Neuronal stem cell (in vitro differentiated cells): Measurements from ENCODE around the gene SLIT3.

Source experiments
- DNase-seq: peaks from one replicate; pipeline ENCODE4 v3.0.0-alpha.2; 2013; ENCODE audit warnings: low spot score
- H2AFZ ChIP-seq: one replicate; pipeline ENCODE4 v1.6.1; 2013; ENCODE audit warnings: mild to moderate bottlenecking, low read length, inconsistent platforms
- H2AK5ac ChIP-seq: 2 replicates; pipeline ENCODE4 v1.6.1; 2013; ENCODE audit warnings: low read depth, mild to moderate bottlenecking, inconsistent platforms, low read length, moderate library complexity, mixed read lengths
- H2BK120ac ChIP-seq: 2 replicates; pipeline ENCODE4 v1.6.1; 2013; ENCODE audit warnings: low read depth, mild to moderate bottlenecking, inconsistent platforms, low read length, moderate library complexity, mixed read lengths
- H2BK12ac ChIP-seq: one replicate; pipeline ENCODE4 v1.6.1; 2013; ENCODE audit warnings: low read length, inconsistent platforms
- H2BK15ac ChIP-seq: 2 replicates; pipeline ENCODE4 v1.6.1; 2013; ENCODE audit warnings: mild to moderate bottlenecking, low read length, inconsistent platforms, mixed read lengths
- H2BK5ac ChIP-seq: one replicate; pipeline ENCODE4 v1.6.1; 2013; ENCODE audit warnings: inconsistent platforms, mild to moderate bottlenecking, low read length, moderate library complexity
- H3K14ac ChIP-seq: one replicate; pipeline ENCODE4 v1.6.1; 2013; ENCODE audit warnings: low read length, inconsistent platforms
- H3K18ac ChIP-seq: 2 replicates; pipeline ENCODE4 v1.6.1; 2013; ENCODE audit warnings: low read length, inconsistent platforms
- H3K23ac ChIP-seq: 2 replicates; pipeline ENCODE4 v1.6.1; 2013; ENCODE audit warnings: low read depth, mild to moderate bottlenecking, mixed read lengths, low read length, inconsistent platforms; ENCODE audit not compliant: poor library complexity
- H3K27ac ChIP-seq: replicated peaks from 3 replicates; pipeline ENCODE4 v1.5.1; 2013; ENCODE audit warnings: low read length, inconsistent platforms
- H3K27me3 ChIP-seq, 3 experiments: 2 replicates each; pipeline ENCODE4 v1.6.1; 2013; ENCODE audit warnings: low read length in 3 of 3, mild to moderate bottlenecking in 2 of 3, inconsistent platforms in 1 of 3, low read depth in 1 of 3, mixed read lengths in 1 of 3, moderate library complexity in 1 of 3; ENCODE audit not compliant: control insufficient read depth in 3 of 3, insufficient read depth in 3 of 3
- H3K36me3 ChIP-seq, 2 donors: replicated peaks in 1 of 2; 2 replicates each; pipeline ENCODE4 v1.6.1; 2013; ENCODE audit warnings: low read length in 2 of 2; ENCODE audit not compliant: control insufficient read depth in 2 of 2, insufficient read depth in 2 of 2
- H3K4ac ChIP-seq: 2 replicates; pipeline ENCODE4 v1.6.1; 2013; ENCODE audit warnings: inconsistent platforms, mild to moderate bottlenecking, low read length, moderate library complexity
- H3K4me1 ChIP-seq, 2 donors: 1 replicate in 1 of 2; 2 replicates in 1 of 2; pipeline ENCODE4 v1.6.1; 2013; ENCODE audit warnings: low read length in 2 of 2, low read depth in 1 of 2; ENCODE audit not compliant: control insufficient read depth in 2 of 2, insufficient read depth in 1 of 2
- H3K4me2 ChIP-seq: one replicate; pipeline ENCODE4 v1.6.1; 2013; ENCODE audit warnings: mild to moderate bottlenecking, low read length, inconsistent platforms; ENCODE audit not compliant: insufficient read depth, poor library complexity, severe bottlenecking
- H3K4me3 ChIP-seq, 2 donors: 2 replicates each; pipeline ENCODE4 v1.5.1; 2013; ENCODE audit warnings: low read length in 2 of 2, mild to moderate bottlenecking in 2 of 2, inconsistent platforms in 1 of 2, moderate library complexity in 1 of 2
- H3K79me1 ChIP-seq: one replicate; pipeline ENCODE4 v1.6.1; 2013; ENCODE audit warnings: low read depth, mild to moderate bottlenecking, inconsistent platforms, low read length, moderate library complexity
- H3K9ac ChIP-seq: one replicate; pipeline ENCODE4 v1.6.1; 2013; ENCODE audit warnings: mild to moderate bottlenecking, low read depth, low read length, inconsistent platforms; ENCODE audit not compliant: poor library complexity
- H3K9me3 ChIP-seq, 2 donors: replicated peaks in 1 of 2; 2 replicates each; pipeline versions ENCODE3 to v1.6.1; 2013; ENCODE audit warnings: low read length in 2 of 2, mild to moderate bottlenecking in 2 of 2, inconsistent platforms in 1 of 2, low read depth in 1 of 2, mixed read lengths in 1 of 2, moderate library complexity in 1 of 2; ENCODE audit not compliant: control insufficient read depth in 2 of 2, insufficient read depth in 1 of 2
- H4K8ac ChIP-seq: one replicate; pipeline ENCODE4 v1.6.1; 2013; ENCODE audit warnings: low read depth, mild to moderate bottlenecking, inconsistent platforms, low read length, moderate library complexity
- H4K91ac ChIP-seq: one replicate; pipeline ENCODE4 v1.6.1; 2013; ENCODE audit warnings: low read length, low read depth, mild to moderate bottlenecking, inconsistent platforms; ENCODE audit not compliant: poor library complexity
- WGBS, 2 donors: extraction: QIAGEN DNeasy Blood & Tissue Kit; methylation state at CpG; one replicate each; pipeline ENCODE4 v1.1.7; 2013; ENCODE audit warnings: missing lambda C conversion rate in 2 of 2, mixed read lengths in 1 of 2; ENCODE audit not compliant: insufficient read length in 2 of 2, insufficient replicate concordance in 1 of 2; ENCODE audit errors: extremely low coverage in 2 of 2; 5-methylcytosine and 5-hydroxymethylcytosine counted together

SLIT3 gene

DNA sequence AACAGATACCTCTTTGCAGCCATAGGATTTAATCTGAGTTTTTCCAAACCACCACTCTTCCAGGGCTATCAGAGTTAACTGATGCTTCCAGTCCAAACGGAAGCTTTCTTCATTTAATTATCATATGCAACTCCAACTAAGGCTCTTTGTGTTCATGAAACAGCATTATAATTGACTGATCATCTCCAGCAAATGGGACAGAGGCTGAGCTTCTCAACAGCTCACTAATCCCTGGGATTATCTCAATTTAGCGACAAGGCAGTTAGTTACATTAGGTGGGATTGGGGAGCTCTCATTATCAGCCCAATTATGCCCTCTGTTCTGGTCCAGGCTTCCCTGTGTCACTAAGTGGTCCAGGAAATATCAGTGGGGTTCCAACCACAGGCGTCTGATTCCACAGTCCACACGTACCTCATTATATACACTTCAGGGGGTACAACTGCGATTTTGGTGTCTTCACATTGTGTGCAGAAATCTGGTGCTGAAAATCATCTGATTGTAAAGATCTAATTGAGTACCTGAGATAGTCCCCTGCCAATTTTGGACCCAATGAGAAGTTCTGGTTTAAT, 408.2 kb downstream of the SLIT3 start:
- Histone ChIP-seq H3K27ac (no peak overlapping the region), H2BK5ac (no peak overlapping the region), H2AFZ (no peak overlapping the region), H4K8ac (no peak overlapping the region), H3K23ac (no peak overlapping the region), H3K9ac (no peak overlapping the region), H2BK12ac (no peak overlapping the region), H3K9me3 (no peaks in the 10 kb centered on the region), H3K4ac (no peak overlapping the region), H3K4me3 (no peak overlapping the region), H4K91ac (no peak overlapping the region), H2AK5ac (no peak overlapping the region), H3K14ac (no peak overlapping the region), H3K79me1 (no peaks in the 10 kb centered on the region), H3K4me2 (no peak overlapping the region), H3K36me3 (no peaks in the 10 kb centered on the region), H2BK15ac (no peak overlapping the region), H3K4me1 (peaks cover 6 to 19% of the 10 kb centered on the region in 2 donors), H3K18ac (no peak overlapping the region), H2BK120ac (no peak overlapping the region), H3K27me3 (no peaks in the 10 kb centered on the region)
- no peak for DNase-seq
- WGBS, 2 donors = no CpG with 5 or more reads among the region's 5 CpGs

DNA sequence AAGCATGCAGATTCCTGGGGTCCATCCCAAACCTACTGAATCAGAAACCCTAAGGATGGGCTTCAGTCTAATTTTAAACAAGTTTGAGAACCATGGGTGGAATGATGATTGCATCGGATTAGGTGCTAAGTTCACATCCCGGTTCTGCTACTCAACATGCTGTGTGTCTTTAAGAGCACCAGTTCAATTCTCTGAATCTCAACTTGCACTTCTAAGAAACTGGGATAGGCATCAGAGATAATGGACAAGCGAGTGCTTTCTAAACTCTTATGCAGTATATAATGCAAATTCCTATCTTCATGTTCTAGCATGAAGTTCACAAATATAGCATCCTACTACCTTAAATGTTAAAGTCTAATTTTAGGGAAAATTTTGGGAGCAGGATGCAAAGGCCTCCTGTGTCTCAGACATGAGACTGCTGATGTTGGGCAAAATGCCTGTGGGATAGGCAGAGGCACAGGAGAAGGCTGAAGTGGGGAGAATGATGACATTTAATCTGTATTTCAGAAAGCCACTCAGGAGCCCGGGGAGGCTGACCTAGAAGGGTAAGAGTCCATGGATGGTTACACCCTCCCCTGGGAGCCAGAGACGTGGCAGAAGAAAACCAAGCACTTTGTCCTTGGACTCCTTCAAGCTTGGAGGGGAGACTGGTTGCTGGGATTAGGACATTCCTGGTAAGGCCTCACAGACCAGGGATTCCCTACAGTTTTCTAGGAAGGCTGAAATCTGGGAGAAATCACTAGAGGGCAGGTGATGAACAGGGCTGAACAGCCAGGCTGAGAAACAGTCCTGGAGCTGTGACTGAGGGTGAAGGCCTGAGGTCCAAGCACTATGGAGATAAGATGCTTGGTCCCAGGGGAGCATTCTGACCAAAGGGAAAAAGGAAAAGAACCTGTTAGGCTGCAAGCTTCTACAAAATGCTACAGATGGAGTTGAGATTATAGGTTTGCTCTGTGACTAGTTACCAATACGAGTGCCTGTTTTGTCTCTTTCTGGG, 409.8 kb downstream of the SLIT3 start:
- Histone ChIP-seq H3K9me3 (no peaks in the 10 kb centered on the region), H3K23ac (no peak overlapping the region), H3K27ac (no peak overlapping the region), H3K4me2 (no peak overlapping the region), H3K9ac (no peak overlapping the region), H2BK12ac (no peak overlapping the region), H3K18ac (no peak overlapping the region), H3K27me3 (no peaks in the 10 kb centered on the region), H2AFZ (no peak overlapping the region), H4K8ac (no peak overlapping the region), H2AK5ac (no peak overlapping the region), H2BK5ac (no peak overlapping the region), H3K4me1 (peaks cover 12 to 25% of the 10 kb centered on the region in 2 donors), H3K14ac (no peak overlapping the region), H3K4me3 (no peak overlapping the region), H2BK15ac (no peak overlapping the region), H4K91ac (no peak overlapping the region), H2BK120ac (no peak overlapping the region), H3K36me3 (no peaks in the 10 kb centered on the region), H3K4ac (no peak overlapping the region), H3K79me1 (no peaks in the 10 kb centered on the region)
- no CpG with 5 or more reads among the region's 6 CpGs for WGBS, 2 donors
- no peak for DNase-seq

DNA sequence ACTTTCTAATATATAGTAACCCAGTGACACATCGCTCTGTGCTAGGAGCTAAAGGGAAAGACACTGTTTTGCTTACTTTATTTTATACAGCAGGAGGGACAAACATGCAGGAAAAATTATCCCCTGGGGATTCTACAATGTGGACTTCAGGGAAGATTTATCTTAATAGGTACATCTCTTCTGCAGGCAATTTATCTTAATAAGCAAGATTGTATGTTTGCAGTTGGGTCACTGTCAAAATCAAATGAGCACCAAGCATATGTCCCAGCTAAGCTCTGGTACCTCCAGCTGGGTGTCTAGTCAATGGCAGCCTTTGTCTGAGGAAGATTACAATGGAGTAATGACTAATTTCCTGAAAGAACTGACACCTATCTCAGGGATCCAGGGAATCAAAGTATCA, 411.9 kb downstream of the SLIT3 start:
- Histone ChIP-seq H2BK120ac (no peak overlapping the region), H3K36me3 (no peaks in the 10 kb centered on the region), H2BK15ac (no peak overlapping the region), H2AK5ac (no peak overlapping the region), H3K79me1 (no peaks in the 10 kb centered on the region), H3K4me2 (no peak overlapping the region), H2AFZ (no peak overlapping the region), H3K4me3 (no peak overlapping the region), H4K8ac (no peak overlapping the region), H3K9ac (no peak overlapping the region), H2BK5ac (no peak overlapping the region), H3K27me3 (no peaks in the 10 kb centered on the region), H3K18ac (no peak overlapping the region), H4K91ac (no peak overlapping the region), H3K4me1 (peaks cover 26 to 43% of the 10 kb centered on the region in 2 donors), H3K23ac (no peak overlapping the region), H3K14ac (no peak overlapping the region), H2BK12ac (no peak overlapping the region), H3K4ac (no peak overlapping the region), H3K27ac (no peak overlapping the region), H3K9me3 (no peaks in the 10 kb centered on the region)
- no peak for DNase-seq
- no CpG with 5 or more reads among the region's 1 CpG for WGBS, 2 donors

DNA sequence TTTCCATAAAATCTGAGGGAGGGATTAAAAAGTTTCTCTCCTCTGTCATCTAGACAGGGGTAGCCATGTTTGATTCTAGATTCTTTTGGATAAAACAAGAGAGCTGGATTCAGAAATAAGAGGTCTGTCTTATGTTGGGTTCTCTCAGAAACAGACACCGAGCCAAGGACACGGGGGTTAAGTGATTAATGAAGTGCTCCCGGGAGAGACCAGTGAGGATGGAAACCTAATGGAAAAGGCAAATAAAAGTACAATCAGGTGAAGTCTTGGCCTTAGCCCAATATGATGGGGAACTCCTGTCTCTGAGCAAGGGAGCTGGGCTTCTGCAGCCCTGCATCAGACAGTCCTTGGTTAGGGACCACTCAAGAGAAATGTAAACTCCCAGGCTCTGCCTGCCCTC, 413.0 kb downstream of the SLIT3 start:
- no peak overlapping the region for H3K4me3 ChIP-seq
- H3K14ac ChIP-seq = no peak overlapping the region
- no CpG with 5 or more reads among the region's 3 CpGs for WGBS, 2 donors
- H4K8ac ChIP-seq = no peak overlapping the region
- no peak overlapping the region for H3K27ac ChIP-seq
- H3K9me3 ChIP-seq = no peaks in the 10 kb centered on the region
- no peaks in the 10 kb centered on the region for H3K27me3 ChIP-seq
- no peak overlapping the region for H3K4me2 ChIP-seq
- H2BK12ac ChIP-seq = no peak overlapping the region
- no peak overlapping the region for H3K23ac ChIP-seq
- H3K9ac ChIP-seq = no peak overlapping the region
- no peak overlapping the region for H2AK5ac ChIP-seq
- H3K79me1 ChIP-seq = no peaks in the 10 kb centered on the region
- DNase-seq = no peak
- no peak overlapping the region for H2BK15ac ChIP-seq
- no peak overlapping the region for H2AFZ ChIP-seq
- H2BK120ac ChIP-seq = no peak overlapping the region
- peaks cover 32 to 54% of the 10 kb centered on the region in 2 donors for H3K4me1 ChIP-seq
- no peak overlapping the region for H4K91ac ChIP-seq
- no peak overlapping the region for H3K4ac ChIP-seq
- no peak overlapping the region for H3K18ac ChIP-seq
- no peak overlapping the region for H2BK5ac ChIP-seq
- H3K36me3 ChIP-seq = no peaks in the 10 kb centered on the region
